Spleen (tissue), 11 donors: ENCODE data around the gene ZSWIM6. TPM values are rescaled to one million over a fixed set of nuclear protein-coding genes. Genes with fewer than 3 reads are reported as not detected.

Experiments
- DNase-seq: peaks from one replicate; pipeline ENCODE4 v3.0.0-alpha.2; 2020
- H3K27ac ChIP-seq, 8 donors: fragments of 200-600 bp; sonication (generic) in 7 of 8; 1 replicate in 4 of 8; 2 replicates in 4 of 8; pipeline versions ENCODE4 v1.5.0 to v1.8.0; 2016 to 2021; ENCODE audit warnings: inconsistent platforms in 4 of 8, mild to moderate bottlenecking in 4 of 8, moderate library complexity in 1 of 8
- H3K27me3 ChIP-seq, 7 donors: fragments of 200-600 bp; sonication (generic) in 6 of 7; replicated peaks in 1 of 7; 1 replicate in 4 of 7; 2 replicates in 3 of 7; pipeline versions ENCODE4 v1.5.0 to v1.8.0; 2016 to 2021; ENCODE audit warnings: inconsistent platforms in 3 of 7, mild to moderate bottlenecking in 1 of 7
- H3K36me3 ChIP-seq, 6 donors: fragments of 200-600 bp; sonication (generic) in 5 of 6; 1 replicate in 4 of 6; 2 replicates in 2 of 6; pipeline versions ENCODE4 v1.5.0 to v1.8.0; 2016 to 2021; ENCODE audit warnings: inconsistent platforms in 2 of 6
- H3K4me1 ChIP-seq, 6 donors: fragments of 200-600 bp; sonication (generic) in 5 of 6; 1 replicate in 3 of 6; 2 replicates in 3 of 6; pipeline versions ENCODE4 v1.5.0 to v1.8.0; 2016 to 2021; ENCODE audit warnings: inconsistent platforms in 3 of 6
- H3K4me3 ChIP-seq, 8 donors: fragments of 200-600 bp; sonication (generic) in 7 of 8; 1 replicate in 4 of 8; 2 replicates in 4 of 8; pipeline versions ENCODE4 v1.5.0 to v1.8.0; 2016 to 2021; ENCODE audit warnings: inconsistent platforms in 4 of 8, mild to moderate bottlenecking in 4 of 8, moderate library complexity in 2 of 8
- H3K9me3 ChIP-seq, 8 donors: fragments of 200-600 bp; sonication (generic) in 7 of 8; 1 replicate in 4 of 8; 2 replicates in 4 of 8; pipeline versions ENCODE4 v1.5.0 to v1.8.0; 2016 to 2021; ENCODE audit warnings: inconsistent platforms in 4 of 8
- POLR2A ChIP-seq, 3 donors: fragments of 450-650 bp; IDR thresholded peaks; one replicate each; pipeline ENCODE4 v1.5.1; 2017; ENCODE audit warnings: antibody characterized with exemption in 3 of 3, mild to moderate bottlenecking in 1 of 3
- POLR2AphosphoS5 ChIP-seq, 3 donors: sonication (generic); formaldehyde crosslinking; IDR thresholded peaks; one replicate each; pipeline ENCODE4 v1.5.1; 2017; ENCODE audit warnings: antibody characterized with exemption in 3 of 3
- WGBS, 5 donors: extraction: QIAGEN DNeasy Blood & Tissue Kit in 3 of 5; methylation state at CpG; one replicate each; pipeline versions ENCODE4 v1.1.5 to v1.1.7; 2013 to 2018; 5-methylcytosine and 5-hydroxymethylcytosine counted together
- intact Hi-C: fragments of 100-400 bp; cut with DNase I; formaldehyde crosslinking; loops from one replicate; pipeline ENCODE4 v1.15.0; 2023; ENCODE audit warnings: low total_unique reads
- polyA plus RNA-seq, 3 donors: library from polyadenylated mRNA; stranded (reverse); fragments of 200-250 nt; gene quantifications; one replicate each; pipeline ENCODE4 v1.2.1, GENCODE V29; 2013
- total RNA-seq, 7 donors: library from RNA; depleted of rRNA in 3 of 7; stranded (reverse); fragments of >200 nt in 3 of 7; fragmentation: NEBNext Ultra II Directional in 4 of 7; extraction: Animal tissue kit (Norgen Biotek cat#: 25700) in 4 of 7; gene quantifications; one replicate each; pipeline versions ENCODE4 v1.1.0 to v1.2.1, GENCODE V29; 2016 to 2021
- TF ChIP-seq, protein P1 (sequence below), 11 experiments: fragments of 200-600 bp in 7 of 11; fragments of 450-650 bp in 4 of 11; sonication (generic) in 4 of 11; IDR thresholded peaks in 8 of 11; conservative IDR thresholded peaks in 3 of 11; 1 replicate in 7 of 11; 2 replicates in 4 of 11; pipeline versions ENCODE4 v1.4.0 to v1.8.0; 2016 to 2021; ENCODE audit warnings: antibody characterized with exemption in 11 of 11, inconsistent platforms in 4 of 11, mild to moderate bottlenecking in 1 of 11
- donor health status: healthy with polysubstance abuse.
- donor health status: DM: no; HTN: no; CAD: no; lungs with moderate emphysema.
- donor health status: DM: no; HTN: no; CAD: no.
- donor health status: Bipolar disorder and iron deficiency.
- donor health status: healthy.
- donor health status: DM: no; HTN: no; CAD: no.
- donor health status: DM: yes; HTN: yes; CAD: no.

ZSWIM6 gene
- total and polyA plus RNA-seq, 10 donors: 3.1 to 22.9 (median 16.9) TPM

DNA sequence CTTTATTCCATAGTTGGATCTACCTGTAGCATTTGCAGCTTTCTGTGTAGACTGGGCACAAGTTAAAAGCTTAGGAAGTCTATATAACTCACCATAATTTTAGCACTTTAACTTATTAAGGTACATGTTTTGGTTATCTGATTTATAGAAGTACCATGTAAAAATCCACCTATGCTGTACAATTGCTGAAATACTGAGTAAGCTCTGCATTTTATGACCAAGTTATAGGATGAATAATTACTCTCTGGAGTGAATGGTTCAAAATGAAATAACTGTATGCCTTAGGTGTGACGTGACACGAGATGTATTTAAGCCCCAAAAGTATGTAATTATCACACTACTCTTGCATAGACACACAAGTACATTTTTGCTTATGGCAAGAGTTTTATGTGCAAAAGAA lies 22.1 kb downstream of the ZSWIM6 start:
- H3K27ac ChIP-seq: no peak overlapping the region
- no peak for TF ChIP-seq POLR2A (IDR thresholded peaks at IDR 0.05)
- TF ChIP-seq, protein P1, sequence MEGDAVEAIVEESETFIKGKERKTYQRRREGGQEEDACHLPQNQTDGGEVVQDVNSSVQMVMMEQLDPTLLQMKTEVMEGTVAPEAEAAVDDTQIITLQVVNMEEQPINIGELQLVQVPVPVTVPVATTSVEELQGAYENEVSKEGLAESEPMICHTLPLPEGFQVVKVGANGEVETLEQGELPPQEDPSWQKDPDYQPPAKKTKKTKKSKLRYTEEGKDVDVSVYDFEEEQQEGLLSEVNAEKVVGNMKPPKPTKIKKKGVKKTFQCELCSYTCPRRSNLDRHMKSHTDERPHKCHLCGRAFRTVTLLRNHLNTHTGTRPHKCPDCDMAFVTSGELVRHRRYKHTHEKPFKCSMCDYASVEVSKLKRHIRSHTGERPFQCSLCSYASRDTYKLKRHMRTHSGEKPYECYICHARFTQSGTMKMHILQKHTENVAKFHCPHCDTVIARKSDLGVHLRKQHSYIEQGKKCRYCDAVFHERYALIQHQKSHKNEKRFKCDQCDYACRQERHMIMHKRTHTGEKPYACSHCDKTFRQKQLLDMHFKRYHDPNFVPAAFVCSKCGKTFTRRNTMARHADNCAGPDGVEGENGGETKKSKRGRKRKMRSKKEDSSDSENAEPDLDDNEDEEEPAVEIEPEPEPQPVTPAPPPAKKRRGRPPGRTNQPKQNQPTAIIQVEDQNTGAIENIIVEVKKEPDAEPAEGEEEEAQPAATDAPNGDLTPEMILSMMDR (IDR thresholded peaks at IDR 0.05 in 8 of 11, conservative IDR thresholded peaks at IDR 0.05 in 3 of 11): no peak
- no peak for TF ChIP-seq POLR2AphosphoS5 (IDR thresholded peaks at IDR 0.05)
- peaks cover 0 to 13% (median 12%) of the 10 kb centered on the region in 8 donors for H3K9me3 ChIP-seq
- 93 to 99% (median 94%) methylated on average over 2 of the region's 2 CpGs for WGBS, 5 donors
- intact Hi-C loops: no loop called here
- H3K4me1 ChIP-seq: peaks cover 0 to 48% (median 8%) of the 10 kb centered on the region in 6 donors
- no peaks in the 10 kb centered on the region for H3K36me3 ChIP-seq
- DNase-seq: no peak
- no peak overlapping the region for H3K4me3 ChIP-seq
- H3K27me3 ChIP-seq: no peaks in the 10 kb centered on the region

DNA sequence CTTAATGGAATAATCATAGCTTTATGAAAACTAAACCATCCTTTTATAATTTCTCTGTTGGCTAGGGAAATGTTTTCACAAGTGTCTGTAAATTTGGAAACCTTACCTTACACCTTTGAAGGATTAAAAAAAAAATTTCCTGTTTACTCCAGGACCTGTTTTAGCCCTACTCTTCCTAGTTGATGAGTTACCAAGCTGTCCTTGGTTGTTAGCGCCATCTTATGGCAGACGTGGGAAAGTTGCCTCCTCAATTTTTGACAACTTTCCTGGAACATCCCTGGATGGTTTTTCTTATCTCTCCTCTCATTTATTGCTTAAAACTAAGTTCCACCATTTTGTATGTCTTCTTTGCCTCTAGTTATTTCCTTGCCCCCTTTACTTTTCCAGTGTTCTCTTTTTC lies 25.7 kb downstream of the ZSWIM6 start:
- intact Hi-C loops: no loop called here
- H3K4me3 ChIP-seq: no peak overlapping the region
- peaks cover 0 to 6% (median 0%) of the 10 kb centered on the region in 6 donors for H3K36me3 ChIP-seq
- TF ChIP-seq POLR2A (IDR thresholded peaks at IDR 0.05): no peak
- TF ChIP-seq, protein P1 (IDR thresholded peaks at IDR 0.05 in 8 of 11, conservative IDR thresholded peaks at IDR 0.05 in 3 of 11): peak in 1 of 11 experiments; percentile 22
- no peak for TF ChIP-seq POLR2AphosphoS5 (IDR thresholded peaks at IDR 0.05)
- WGBS, 5 donors: 66 to 80% (median 76%) methylated on average over 2 of the region's 2 CpGs
- no peaks in the 10 kb centered on the region for H3K27me3 ChIP-seq
- no peak for DNase-seq
- H3K27ac ChIP-seq: no peak overlapping the region
- H3K4me1 ChIP-seq: peaks cover 0 to 34% (median 3%) of the 10 kb centered on the region in 6 donors
- H3K9me3 ChIP-seq: peaks cover 0 to 13% (median 12%) of the 10 kb centered on the region in 8 donors

DNA sequence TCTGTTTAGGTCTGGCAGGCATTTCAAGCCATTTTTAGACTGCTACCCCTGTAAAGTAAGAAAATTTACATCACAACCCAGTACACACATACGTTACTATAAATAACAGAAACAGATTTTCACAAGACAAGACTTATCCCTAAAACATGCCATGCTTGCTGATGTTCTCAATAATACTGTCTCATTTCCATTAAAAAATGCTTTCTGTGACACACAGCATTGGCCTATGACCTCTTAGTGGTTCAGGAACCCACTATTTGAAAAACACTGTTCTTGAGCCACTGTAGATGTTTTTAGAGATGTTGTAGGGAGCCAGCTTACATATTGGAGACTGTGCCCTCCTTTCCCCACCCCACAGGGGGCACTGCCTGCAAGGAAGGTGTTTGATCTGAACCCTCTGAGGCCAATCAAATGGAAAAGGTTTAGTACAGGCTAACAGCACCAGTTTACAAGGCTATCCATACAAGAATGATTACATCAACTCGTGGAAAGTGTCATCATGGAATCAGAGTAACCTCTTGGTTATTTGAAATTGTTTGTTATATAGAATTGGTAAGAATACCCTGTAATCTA lies 30.8 kb downstream of the ZSWIM6 start:
- 89 to 96% (median 90%) methylated on average over 2 of the region's 2 CpGs for WGBS, 5 donors
- TF ChIP-seq POLR2AphosphoS5 (IDR thresholded peaks at IDR 0.05) (no peak), POLR2A (IDR thresholded peaks at IDR 0.05) (no peak)
- TF ChIP-seq, protein P1 (IDR thresholded peaks at IDR 0.05 in 8 of 11, conservative IDR thresholded peaks at IDR 0.05 in 3 of 11): no peak
- Histone ChIP-seq H3K27ac (no peak overlapping the region), H3K9me3 (peaks cover 0 to 2% (median under 1%) of the 10 kb centered on the region in 8 donors), H3K4me1 (peaks cover 0 to 47% (median 4%) of the 10 kb centered on the region in 6 donors), H3K36me3 (peaks cover 0 to 11% (median 0%) of the 10 kb centered on the region in 6 donors), H3K27me3 (no peaks in the 10 kb centered on the region), H3K4me3 (no peak overlapping the region)
- intact Hi-C loops: no loop called here
- DNase-seq: no peak

DNA sequence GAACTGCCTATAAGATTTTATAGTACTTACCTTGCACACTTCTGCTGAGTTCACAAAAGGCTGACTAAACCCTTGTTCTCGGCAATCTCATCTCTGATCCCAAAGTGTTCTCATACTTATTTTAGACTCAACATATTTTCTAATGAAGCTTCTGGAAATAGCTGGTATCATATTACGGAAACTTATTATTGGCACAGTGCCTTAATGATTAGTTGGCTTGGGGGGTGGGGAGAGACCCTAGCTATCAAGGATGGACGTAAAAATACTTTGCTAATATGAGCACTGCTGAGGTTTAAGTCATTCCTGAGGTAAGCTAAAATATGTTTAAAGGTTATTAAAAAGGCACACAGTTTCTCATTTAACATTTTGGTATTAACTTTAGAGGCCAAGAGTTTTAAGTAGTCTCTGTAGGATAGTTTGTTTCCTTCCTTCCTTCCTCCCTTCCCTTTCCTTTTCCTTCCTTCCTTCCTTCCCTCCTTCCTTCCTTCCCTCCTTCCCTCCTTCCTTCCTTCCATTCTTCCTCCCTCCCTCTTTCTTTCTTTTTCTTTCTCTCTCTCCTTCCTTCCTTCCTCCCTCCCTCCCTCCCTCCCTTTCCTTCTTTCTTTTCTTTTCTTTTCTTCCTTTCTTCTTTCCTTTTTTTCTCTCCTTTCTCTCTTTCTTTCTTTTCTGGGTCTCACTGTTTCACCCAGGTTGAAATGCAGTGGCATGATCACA lies 31.5 kb downstream of the ZSWIM6 start:
- intact Hi-C loops: no loop called here
- no peak for DNase-seq
- WGBS, 5 donors: 91 to 95% (median 94%) methylated on average over 3 of the region's 3 CpGs
- Histone ChIP-seq H3K4me3 (no peak overlapping the region), H3K27ac (no peak overlapping the region), H3K27me3 (no peaks in the 10 kb centered on the region), H3K36me3 (peaks cover 0 to 11% (median 0%) of the 10 kb centered on the region in 6 donors), H3K4me1 (peaks cover 0 to 47% (median 6%) of the 10 kb centered on the region in 6 donors), H3K9me3 (no peaks in the 10 kb centered on the region)
- TF ChIP-seq, protein P1 (IDR thresholded peaks at IDR 0.05 in 8 of 11, conservative IDR thresholded peaks at IDR 0.05 in 3 of 11): no peak
- TF ChIP-seq POLR2AphosphoS5 (IDR thresholded peaks at IDR 0.05) (no peak), POLR2A (IDR thresholded peaks at IDR 0.05) (no peak)
